Skin of body (tissue), 2 donors: Measurements from ENCODE around the gene HELZ2. TPM values are rescaled to one million over a fixed set of nuclear protein-coding genes. Genes with fewer than 3 reads are reported as not detected.
A peak's percentile ranks its signal among the peaks of the same experiment; 100 is the strongest.
"Not testable (repeated sequence)": the region's sequence is repeated elsewhere in the genome, so short reads cannot be mapped to it uniquely, and the experiment has no call there.

ENCODE experiments used
- DNase-seq: peaks from one replicate; lab custom pipeline; 2025; lab: John Stamatoyannopoulos, UW
- total RNA-seq: library from RNA; depleted of rRNA; stranded (reverse); fragments of >200 nt; gene quantifications from one replicate; pipeline ENCODE4 v1.2.3, GENCODE V29; 2014

Gene HELZ2, protein sequence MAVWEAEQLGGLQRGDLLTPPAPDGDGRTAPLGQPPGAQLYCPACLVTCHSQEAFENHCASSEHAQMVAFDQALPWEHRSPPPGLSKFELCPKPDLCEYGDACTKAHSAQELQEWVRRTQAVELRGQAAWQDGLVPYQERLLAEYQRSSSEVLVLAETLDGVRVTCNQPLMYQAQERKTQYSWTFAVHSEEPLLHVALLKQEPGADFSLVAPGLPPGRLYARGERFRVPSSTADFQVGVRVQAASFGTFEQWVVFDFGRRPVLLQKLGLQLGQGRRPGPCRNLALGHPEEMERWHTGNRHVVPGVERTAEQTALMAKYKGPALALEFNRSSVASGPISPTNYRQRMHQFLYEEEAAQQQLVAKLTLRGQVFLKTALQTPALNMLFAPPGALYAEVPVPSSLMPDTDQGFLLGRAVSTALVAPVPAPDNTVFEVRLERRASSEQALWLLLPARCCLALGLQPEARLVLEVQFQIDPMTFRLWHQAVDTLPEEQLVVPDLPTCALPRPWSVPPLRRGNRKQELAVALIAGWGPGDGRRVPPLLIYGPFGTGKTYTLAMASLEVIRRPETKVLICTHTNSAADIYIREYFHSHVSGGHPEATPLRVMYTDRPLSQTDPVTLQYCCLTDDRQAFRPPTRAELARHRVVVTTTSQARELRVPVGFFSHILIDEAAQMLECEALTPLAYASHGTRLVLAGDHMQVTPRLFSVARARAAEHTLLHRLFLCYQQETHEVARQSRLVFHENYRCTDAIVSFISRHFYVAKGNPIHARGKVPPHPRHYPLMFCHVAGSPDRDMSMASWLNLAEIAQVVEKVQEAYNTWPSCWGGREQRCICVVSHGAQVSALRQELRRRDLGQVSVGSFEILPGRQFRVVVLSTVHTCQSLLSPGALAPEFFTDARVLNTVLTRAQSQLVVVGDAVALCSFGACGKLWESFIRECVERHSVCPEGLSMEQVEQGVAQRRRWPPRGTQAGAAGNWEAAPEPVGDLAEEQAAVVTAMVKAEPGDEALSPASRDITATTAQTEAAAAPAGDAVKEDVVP (N-terminal part only)
- 19.8 TPM for total RNA-seq

GRCh38 chr20:63574156-63574828 lies at the start of gene HELZ2:
HELZ2 (minus strand) TSS chr20:63574239; CDS start chr20:63572385, 1,854 bp downstream.
- peak; percentile 41 for DNase-seq

DNA sequence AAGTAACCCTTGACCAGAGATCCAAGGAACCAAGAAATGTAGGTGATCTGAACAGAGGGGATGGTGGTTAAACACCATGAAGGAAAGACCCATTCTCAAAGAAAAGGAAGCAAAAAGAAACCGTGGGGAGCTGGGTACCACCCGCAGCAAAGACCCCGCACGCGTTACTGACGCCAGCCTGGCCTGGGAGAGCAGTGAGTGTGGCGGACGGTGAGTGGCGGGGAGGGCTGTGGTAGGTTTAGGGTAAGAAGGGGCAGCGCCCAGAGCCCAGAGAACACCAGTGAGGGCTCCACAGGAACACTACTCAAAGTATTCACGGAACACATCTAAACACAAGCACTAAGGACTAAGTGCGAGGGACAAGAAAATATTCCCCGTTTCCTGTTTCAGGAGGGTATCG lies 48.7 kb upstream of the HELZ2 start:
- DNase-seq = no peak

DNA sequence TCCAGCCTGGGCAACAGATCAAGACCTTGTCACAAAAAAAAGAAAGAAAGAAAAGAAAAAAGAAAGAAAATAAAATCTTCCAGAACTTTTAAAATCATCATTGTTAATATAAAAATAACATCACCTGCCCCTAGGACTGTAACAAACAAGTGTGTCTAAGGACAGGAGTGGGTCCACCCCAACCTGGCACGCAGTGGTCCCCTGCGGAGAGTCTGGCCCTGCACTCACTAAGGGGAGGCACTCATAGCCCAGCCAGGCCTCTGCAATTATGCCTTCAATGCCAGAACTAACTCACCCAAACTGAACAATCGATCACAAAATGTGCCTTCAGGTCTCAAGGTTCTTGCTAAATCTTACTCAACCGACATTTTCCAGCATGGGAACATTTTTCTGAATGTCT lies 48.1 kb upstream of the HELZ2 start:
- DNase-seq = no peak

DNA sequence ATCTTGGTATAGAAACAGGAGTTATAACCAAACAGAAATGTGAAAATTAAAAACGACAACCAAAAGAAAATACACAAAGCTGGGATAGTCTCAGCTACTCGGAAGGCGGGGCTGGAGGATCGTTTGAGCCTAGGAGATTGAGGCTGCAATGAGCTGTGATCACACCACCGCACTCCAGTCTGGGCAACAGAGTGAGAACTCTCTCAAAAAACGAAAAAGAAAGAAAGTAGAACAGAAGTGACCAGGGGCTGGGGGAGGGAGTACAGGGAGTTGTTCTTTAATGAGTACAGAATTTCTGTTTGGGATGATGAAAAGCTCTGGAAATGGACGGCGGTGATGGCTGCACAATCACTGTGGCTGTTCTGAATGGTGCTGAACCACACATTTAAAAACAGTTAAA lies 47.0 kb upstream of the HELZ2 start:
- no peak for DNase-seq

GRCh38 chr20:63619505-63619904 lies 45.5 kb upstream of the HELZ2 start:
- DNase-seq = no peak

- DNase-seq = no peak
Measured at GRCh38 chr20:63619086-63619485, 45.0 kb upstream of the HELZ2 start.

GRCh38 chr20:63618291-63618980 lies 44.4 kb upstream of the HELZ2 start:
- no peak for DNase-seq

DNA sequence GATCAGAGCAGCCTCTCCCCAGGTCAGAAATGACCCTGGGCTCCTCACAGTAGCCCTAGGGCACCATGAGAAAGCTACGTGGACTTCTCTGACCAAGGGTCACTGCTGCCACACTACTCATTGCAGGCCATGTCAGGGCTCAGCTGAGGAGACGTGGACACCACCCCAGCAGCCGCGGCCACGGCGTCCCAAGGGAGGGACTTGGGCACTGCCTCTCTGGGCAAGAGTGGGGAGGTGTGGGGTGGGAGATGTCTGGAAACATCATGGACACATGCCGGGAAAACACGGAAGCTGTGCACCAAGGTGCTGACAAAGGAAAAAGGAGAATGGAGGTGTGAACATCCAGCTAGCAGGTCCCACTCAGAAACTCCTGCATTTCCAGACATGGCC lies 43.8 kb upstream of the HELZ2 start:
- no peak for DNase-seq

GRCh38 chr20:63617092-63617875 lies 43.2 kb upstream of the HELZ2 start:
- no peak for DNase-seq

DNA sequence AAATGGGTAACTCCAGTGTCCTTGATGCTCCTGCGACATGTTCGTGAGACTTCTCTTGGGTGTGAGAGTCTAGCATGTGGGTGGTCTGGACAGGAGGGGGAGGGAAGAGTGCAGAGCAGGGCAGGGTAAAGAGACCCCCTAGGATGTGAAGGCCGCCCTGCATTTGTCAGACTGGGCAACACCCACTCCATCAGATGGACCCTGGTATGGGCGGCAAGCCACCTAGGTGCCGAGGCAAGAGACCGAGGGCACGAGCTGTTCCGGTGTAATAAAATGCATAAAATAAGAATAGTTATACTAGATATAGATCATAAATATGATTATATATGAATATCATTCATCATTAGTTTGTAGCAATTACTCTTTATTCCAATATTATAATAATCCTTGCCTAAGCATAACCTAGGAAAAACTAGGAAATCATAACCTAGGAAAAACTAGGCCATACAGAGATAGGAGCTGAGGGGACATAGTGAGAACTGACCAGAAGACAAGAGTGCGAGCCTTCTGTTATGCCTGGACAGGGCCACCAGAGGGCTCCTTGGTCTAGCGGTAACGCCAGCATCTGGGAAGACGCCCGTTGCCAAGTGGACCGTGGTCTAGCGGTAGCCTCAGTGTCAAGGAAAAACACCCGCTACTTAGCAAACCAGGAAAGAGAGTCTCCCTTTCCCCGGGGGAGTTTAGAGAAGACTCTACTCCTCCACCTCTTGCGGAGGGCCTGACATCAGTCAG lies 40.0 kb upstream of the HELZ2 start:
- DNase-seq = not testable (repeated sequence)

DNA sequence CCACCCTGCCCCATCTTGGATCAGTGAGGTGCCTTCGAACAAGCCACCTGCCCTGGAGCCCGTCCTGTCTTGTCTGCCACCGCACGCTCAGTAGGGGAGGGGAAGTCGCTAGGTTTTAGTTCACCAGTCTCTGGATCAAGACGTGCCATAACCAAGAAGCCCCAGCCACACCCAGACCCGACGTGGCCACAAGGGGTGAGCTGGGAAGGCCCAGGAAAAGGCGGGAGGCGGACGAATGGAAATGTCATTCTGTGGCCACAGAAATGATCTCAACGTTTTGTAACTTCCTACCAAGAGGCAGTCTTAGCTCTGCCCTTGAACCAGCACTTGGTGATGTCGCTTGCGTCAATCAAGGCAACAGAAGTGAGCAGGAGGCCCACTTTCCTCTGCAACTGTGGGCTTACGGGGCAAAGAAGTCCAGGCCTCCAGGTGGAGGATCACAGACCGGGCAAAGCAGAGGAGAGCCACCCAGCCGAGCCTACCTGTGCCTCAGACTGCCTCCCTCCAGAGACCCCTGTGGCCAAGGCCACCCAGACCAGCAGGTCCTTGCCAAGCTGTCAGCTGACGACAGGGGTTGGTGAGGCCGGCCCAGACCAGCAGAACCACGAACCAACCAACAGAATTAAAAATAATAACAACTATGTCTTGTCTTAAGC lies 38.4 kb upstream of the HELZ2 start:
- no peak for DNase-seq

- DNase-seq = no peak
Measured at GRCh38 chr20:63611646-63612045, 37.6 kb upstream of the HELZ2 start.

DNA sequence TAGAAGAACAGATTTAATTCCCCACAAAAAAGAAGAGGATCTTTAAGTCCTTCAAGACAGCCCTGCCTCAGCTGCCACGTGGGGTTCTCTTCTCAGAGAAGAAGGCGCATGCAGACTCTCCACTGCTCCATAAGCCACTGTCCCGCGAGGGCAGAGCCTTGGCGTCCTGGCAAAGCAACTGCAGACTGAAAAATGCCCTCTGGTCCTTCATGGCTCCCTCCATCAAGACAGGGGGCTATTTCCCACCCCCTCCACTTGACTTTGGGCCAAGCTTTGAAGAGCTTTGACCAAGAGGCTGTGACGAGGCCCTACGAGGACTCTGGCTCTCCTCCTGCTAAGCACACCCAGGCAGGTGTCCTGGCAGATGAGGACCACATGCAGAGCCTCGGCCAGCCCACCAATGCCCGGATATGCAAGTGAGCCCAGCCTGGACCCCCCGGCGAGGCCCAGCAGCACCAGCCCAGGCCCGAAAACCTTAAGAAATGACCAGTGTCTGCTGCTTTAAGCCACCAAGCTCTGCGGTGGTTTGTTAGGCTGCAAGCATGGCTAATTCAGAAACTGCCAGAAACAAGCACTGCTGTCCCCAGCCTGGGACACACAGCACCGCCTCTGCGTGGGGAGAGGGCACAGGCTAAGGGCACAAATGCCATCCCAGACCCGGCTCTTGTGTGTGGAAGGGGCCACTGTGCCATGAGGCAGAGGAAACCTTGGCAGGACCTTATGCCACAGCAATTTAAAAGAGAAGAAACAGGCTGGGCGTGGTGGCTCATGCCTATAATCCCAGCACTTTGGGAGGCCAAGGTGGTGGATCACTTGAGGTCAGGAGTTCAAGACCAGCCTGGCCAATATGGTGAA lies 36.8 kb upstream of the HELZ2 start:
- DNase-seq = no peak

DNA sequence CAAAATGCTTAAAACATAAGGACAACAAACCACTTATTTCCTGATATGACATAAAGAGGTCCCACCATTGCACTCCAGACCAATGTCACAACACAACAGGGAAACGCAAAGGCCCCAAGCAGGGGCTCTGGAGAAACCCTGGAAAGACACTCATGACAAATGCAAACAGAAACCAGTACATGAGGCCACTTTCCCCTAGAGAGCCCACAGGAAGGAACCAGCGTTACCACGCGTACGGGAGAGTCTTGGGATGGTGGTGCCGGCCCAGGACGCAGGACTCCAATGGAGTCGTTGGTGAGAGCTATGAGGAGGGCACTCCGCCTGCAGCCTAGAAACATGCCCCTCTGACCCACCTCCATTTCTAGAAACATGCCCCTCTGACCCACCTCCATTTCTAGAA lies 32.6 kb upstream of the HELZ2 start:
- DNase-seq = no peak

DNA sequence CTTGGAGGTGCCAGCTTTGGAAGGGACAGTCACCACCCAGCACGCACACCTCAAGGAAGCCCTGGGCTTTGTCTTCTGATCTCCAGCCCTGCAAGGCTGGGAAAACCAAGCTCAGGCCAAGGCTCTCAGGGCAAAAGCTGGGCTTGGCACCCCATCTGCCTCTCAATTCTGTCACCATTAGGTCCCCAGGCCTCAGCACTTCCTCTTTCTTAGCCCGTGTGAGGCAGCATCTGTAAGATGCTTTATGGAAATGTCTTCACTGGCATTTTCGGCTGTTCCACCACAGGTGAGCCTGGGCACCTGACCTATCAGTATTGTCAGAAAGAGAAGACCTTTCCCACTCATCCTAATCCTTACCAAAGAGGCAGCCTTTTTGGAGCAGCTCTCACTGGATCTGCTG lies 28.3 kb upstream of the HELZ2 start:
- no peak for DNase-seq

DNA sequence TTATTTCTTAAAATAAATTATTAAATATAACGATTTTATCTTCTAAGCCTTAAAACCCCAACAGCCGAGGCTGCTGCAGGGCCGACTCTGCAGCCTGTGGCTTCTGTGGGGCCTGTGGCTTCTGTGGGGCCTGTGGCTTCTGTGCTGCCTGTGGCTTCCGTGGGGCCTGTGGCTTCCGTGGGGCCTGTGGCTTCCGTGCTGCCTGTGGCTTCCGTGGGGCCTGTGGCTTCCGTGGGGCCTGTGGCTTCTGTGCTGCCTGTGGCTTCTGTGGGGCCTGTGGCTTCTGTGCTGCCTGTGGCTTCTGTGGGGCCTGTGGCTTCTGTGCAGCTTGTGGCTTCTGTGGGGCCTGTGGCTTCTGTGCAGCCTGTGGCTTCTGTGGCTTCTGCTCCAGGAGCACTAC lies 27.6 kb upstream of the HELZ2 start:
- not testable (repeated sequence) for DNase-seq

- no peak for DNase-seq
Measured at GRCh38 chr20:63599396-63600050, 25.5 kb upstream of the HELZ2 start.
